ENCODE measurements around the gene TEX11.

DNA sequence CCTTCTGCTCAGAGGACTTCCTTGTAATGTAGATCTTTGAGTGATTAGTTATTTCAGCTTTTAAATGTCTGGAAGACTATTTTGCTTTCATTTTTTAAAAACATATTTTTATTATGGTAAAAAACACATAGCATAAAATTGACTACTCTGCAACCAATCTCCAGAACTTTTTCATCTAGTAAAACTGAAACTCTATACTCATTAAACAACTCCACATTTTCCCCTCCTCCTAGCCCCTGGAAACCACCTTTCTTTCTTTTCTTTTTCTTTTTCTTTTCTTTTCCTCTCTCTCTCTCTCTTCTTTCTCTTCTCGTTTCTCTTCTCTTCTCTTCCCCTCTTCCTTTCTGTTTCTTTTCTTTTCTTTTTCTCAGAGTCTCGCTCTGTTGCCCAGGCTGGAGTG, 233.2 kb downstream of the TEX11 start:
- TF ChIP-seq, protein P1, sequence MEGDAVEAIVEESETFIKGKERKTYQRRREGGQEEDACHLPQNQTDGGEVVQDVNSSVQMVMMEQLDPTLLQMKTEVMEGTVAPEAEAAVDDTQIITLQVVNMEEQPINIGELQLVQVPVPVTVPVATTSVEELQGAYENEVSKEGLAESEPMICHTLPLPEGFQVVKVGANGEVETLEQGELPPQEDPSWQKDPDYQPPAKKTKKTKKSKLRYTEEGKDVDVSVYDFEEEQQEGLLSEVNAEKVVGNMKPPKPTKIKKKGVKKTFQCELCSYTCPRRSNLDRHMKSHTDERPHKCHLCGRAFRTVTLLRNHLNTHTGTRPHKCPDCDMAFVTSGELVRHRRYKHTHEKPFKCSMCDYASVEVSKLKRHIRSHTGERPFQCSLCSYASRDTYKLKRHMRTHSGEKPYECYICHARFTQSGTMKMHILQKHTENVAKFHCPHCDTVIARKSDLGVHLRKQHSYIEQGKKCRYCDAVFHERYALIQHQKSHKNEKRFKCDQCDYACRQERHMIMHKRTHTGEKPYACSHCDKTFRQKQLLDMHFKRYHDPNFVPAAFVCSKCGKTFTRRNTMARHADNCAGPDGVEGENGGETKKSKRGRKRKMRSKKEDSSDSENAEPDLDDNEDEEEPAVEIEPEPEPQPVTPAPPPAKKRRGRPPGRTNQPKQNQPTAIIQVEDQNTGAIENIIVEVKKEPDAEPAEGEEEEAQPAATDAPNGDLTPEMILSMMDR (conservative IDR thresholded peaks at IDR 0.05; ENCODE audit: low read length) = no peak
- no peak for TF ChIP-seq EZH2phosphoT487 (IDR thresholded peaks at IDR 0.05; ENCODE audit: borderline replicate concordance, low read depth, low read length)
